Small intestine (tissue), 7 donors: ENCODE results near the gene ACVR1. TPM values are rescaled to one million over a fixed set of nuclear protein-coding genes. Genes with fewer than 3 reads are reported as not detected.
A peak's percentile ranks its signal among the peaks of the same experiment; 100 is the strongest.

Experiments
- DNase-seq, 2 donors: peaks; one replicate each; pipeline versions ENCODE4 v3.0.0 to v3.0.0-alpha.2; 2013
- FAIRE-seq: peaks from 2 replicates; lab custom pipeline; 2012; peaks lifted over from hg19 to GRCh38; lab: Jason Lieb, UNC
- H3K27ac ChIP-seq, 3 donors: one replicate each; pipeline ENCODE4 v1.5.1; 2013; ENCODE audit warnings: low read length in 2 of 3, mild to moderate bottlenecking in 2 of 3, control low read depth in 1 of 3, inconsistent platforms in 1 of 3, low read depth in 1 of 3, moderate library complexity in 1 of 3
- H3K27me3 ChIP-seq, 3 donors: one replicate each; pipeline ENCODE4 v1.6.1; 2013; ENCODE audit warnings: low read length in 3 of 3, inconsistent platforms in 1 of 3; ENCODE audit not compliant: control insufficient read depth in 3 of 3, insufficient read depth in 3 of 3
- H3K36me3 ChIP-seq, 3 donors: one replicate each; pipeline ENCODE4 v1.6.1; 2013; ENCODE audit warnings: low read length in 3 of 3, inconsistent platforms in 1 of 3, low read depth in 1 of 3, mild to moderate bottlenecking in 1 of 3, moderate library complexity in 1 of 3; ENCODE audit not compliant: control insufficient read depth in 3 of 3, insufficient read depth in 2 of 3
- H3K4me1 ChIP-seq, 3 donors: one replicate each; pipeline ENCODE4 v1.6.1; 2013; ENCODE audit warnings: low read length in 2 of 3, inconsistent platforms in 1 of 3, low read depth in 1 of 3, mild to moderate bottlenecking in 1 of 3, moderate library complexity in 1 of 3; ENCODE audit not compliant: control insufficient read depth in 3 of 3, insufficient read depth in 2 of 3
- H3K4me3 ChIP-seq, 3 donors: one replicate each; pipeline ENCODE4 v1.5.1; 2013; ENCODE audit warnings: low read length in 3 of 3, control low read depth in 1 of 3, inconsistent platforms in 1 of 3, low read depth in 1 of 3, mild to moderate bottlenecking in 1 of 3, moderate library complexity in 1 of 3
- H3K9me3 ChIP-seq, 2 donors: one replicate each; pipeline ENCODE4 v1.6.1; 2013; ENCODE audit warnings: low read depth in 1 of 2, low read length in 1 of 2; ENCODE audit not compliant: control insufficient read depth in 2 of 2, insufficient read depth in 1 of 2
- WGBS, 3 donors: extraction: QIAGEN DNeasy Blood & Tissue Kit; methylation state at CpG; one replicate each; pipeline ENCODE4 v1.1.7; 2013; 5-methylcytosine and 5-hydroxymethylcytosine counted together
- polyA plus RNA-seq, 4 donors: library from polyadenylated mRNA; stranded (reverse) in 3 of 4; unstranded in 1 of 4; fragments of 200-250 nt in 3 of 4; fragments of 120-200 nt in 1 of 4; gene quantifications; one replicate each; pipeline versions ENCODE4 v1.2.1 to v1.2.3, GENCODE V29; 2013
- donor health status: healthy with polysubstance abuse.
- donor health status: control.
- donor health status: control.
- donor health status: Bipolar disorder and iron deficiency.
- donor health status: healthy.

ACVR1 gene
- polyA plus RNA-seq, 4 donors = 2.2 to 19.6 (median 8.4) TPM

- WGBS, 3 donors = 20 to 64% (median 39%) methylated on average over 2 of the region's 2 CpGs
- Histone ChIP-seq H3K4me1 (peaks cover 0 to 18% (median 0%) of the 10 kb centered on the region in 3 donors), H3K36me3 (peaks cover 3 to 15% (median 7%) of the 10 kb centered on the region in 3 donors), H3K9me3 (peaks cover 0 to under 1% of the 10 kb centered on the region in 2 donors), H3K27ac (peak overlapping the region in 1 of 3 donors; percentile 80), H3K4me3 (no peak overlapping the region), H3K27me3 (no peaks in the 10 kb centered on the region)
- FAIRE-seq (no peak), DNase-seq (peak; percentile 55 to 80)
Observed at GRCh38 chr2:157737656-157738055, 138.5 kb downstream of the ACVR1 start.

- 71 to 77% (median 74%) methylated on average over 1 of the region's 1 CpG for WGBS, 3 donors
Observed at GRCh38 chr2:157735532-157735931, 140.6 kb downstream of the ACVR1 start.

GRCh38 chr2:157733263-157733662 lies 142.9 kb downstream of the ACVR1 start:
- no peak for FAIRE-seq

More at GRCh38 chr2:157735532-157735931, 140.6 kb downstream of the ACVR1 start:
- no peak overlapping the region for H3K27ac ChIP-seq
- H3K4me1 ChIP-seq = peaks cover 0 to 18% (median 0%) of the 10 kb centered on the region in 3 donors
- H3K4me3 ChIP-seq = no peak overlapping the region
- H3K9me3 ChIP-seq = no peaks in the 10 kb centered on the region
- FAIRE-seq (no peak), DNase-seq (no peak)
- H3K27me3 ChIP-seq = no peaks in the 10 kb centered on the region
- H3K36me3 ChIP-seq = peaks cover 3 to 13% (median 7%) of the 10 kb centered on the region in 3 donors

GRCh38 chr2:157732596-157732995 lies 143.5 kb downstream of the ACVR1 start:
- no peak overlapping the region for H3K4me3 ChIP-seq
- DNase-seq = no peak
- H3K27ac ChIP-seq = no peak overlapping the region
- H3K36me3 ChIP-seq = peaks cover 3 to 12% (median 7%) of the 10 kb centered on the region in 3 donors
- H3K27me3 ChIP-seq = no peaks in the 10 kb centered on the region
- no peak for FAIRE-seq
- 82 to 96% (median 87%) methylated on average over 3 of the region's 3 CpGs for WGBS, 3 donors
- peaks cover 0 to 8% (median 0%) of the 10 kb centered on the region in 3 donors for H3K4me1 ChIP-seq
- H3K9me3 ChIP-seq = peaks cover 0 to 3% of the 10 kb centered on the region in 2 donors

More at GRCh38 chr2:157733263-157733662, 142.9 kb downstream of the ACVR1 start:
- no peak overlapping the region for H3K4me3 ChIP-seq
- 87 to 93% (median 88%) methylated on average over 2 of the region's 2 CpGs for WGBS, 3 donors
- DNase-seq = no peak
- peaks cover 0 to 9% (median 0%) of the 10 kb centered on the region in 3 donors for H3K4me1 ChIP-seq
- H3K27ac ChIP-seq = no peak overlapping the region
- peaks cover 3 to 12% (median 7%) of the 10 kb centered on the region in 3 donors for H3K36me3 ChIP-seq
- peaks cover 0 to 2% of the 10 kb centered on the region in 2 donors for H3K9me3 ChIP-seq
- no peaks in the 10 kb centered on the region for H3K27me3 ChIP-seq

- H3K4me3 ChIP-seq = no peak overlapping the region
- H3K9me3 ChIP-seq = peaks cover 0 to 10% of the 10 kb centered on the region in 2 donors
- no peak overlapping the region for H3K27ac ChIP-seq
- H3K27me3 ChIP-seq = no peaks in the 10 kb centered on the region
- no peaks in the 10 kb centered on the region for H3K4me1 ChIP-seq
- WGBS, 3 donors = 97 to 100% (median 97%) methylated on average over 1 of the region's 1 CpG
- FAIRE-seq (no peak), DNase-seq (no peak)
- H3K36me3 ChIP-seq = peaks cover 0 to 4% (median 4%) of the 10 kb centered on the region in 3 donors
Observed at GRCh38 chr2:157727693-157728092, 148.4 kb downstream of the ACVR1 start.

GRCh38 chr2:157726946-157727345 lies 149.2 kb downstream of the ACVR1 start:
- Histone ChIP-seq H3K9me3 (peaks cover 0 to 10% of the 10 kb centered on the region in 2 donors), H3K36me3 (peaks cover 0 to 4% (median 4%) of the 10 kb centered on the region in 3 donors), H3K27ac (no peak overlapping the region), H3K4me3 (no peak overlapping the region), H3K27me3 (no peaks in the 10 kb centered on the region), H3K4me1 (no peaks in the 10 kb centered on the region)
- DNase-seq (no peak), FAIRE-seq (no peak)
- 77 to 94% (median 90%) methylated on average over 1 of the region's 1 CpG for WGBS, 3 donors

- Histone ChIP-seq H3K4me1 (no peaks in the 10 kb centered on the region), H3K9me3 (peaks cover 0 to 19% of the 10 kb centered on the region in 2 donors), H3K27ac (no peak overlapping the region), H3K4me3 (no peak overlapping the region), H3K27me3 (no peaks in the 10 kb centered on the region), H3K36me3 (peaks cover 0 to 5% (median 4%) of the 10 kb centered on the region in 3 donors)
- FAIRE-seq = no peak
- WGBS, 3 donors = 71 to 88% (median 83%) methylated on average over 1 of the region's 1 CpG
- DNase-seq = no peak
Observed at GRCh38 chr2:157725846-157726245, 150.3 kb downstream of the ACVR1 start.

GRCh38 chr2:157722580-157723234 lies 153.4 kb downstream of the ACVR1 start:
- FAIRE-seq (no peak), DNase-seq (peak in 1 of 2 donors; percentile 31)
- H3K9me3 ChIP-seq = peaks cover 0 to 24% of the 10 kb centered on the region in 2 donors
- H3K4me1 ChIP-seq = no peaks in the 10 kb centered on the region
- 99 to 100% (median 99%) methylated on average over 3 of the region's 3 CpGs for WGBS, 3 donors
- H3K4me3 ChIP-seq = no peak overlapping the region
- H3K36me3 ChIP-seq = peaks cover 0 to 5% (median 2%) of the 10 kb centered on the region in 3 donors
- H3K27ac ChIP-seq = no peak overlapping the region
- no peaks in the 10 kb centered on the region for H3K27me3 ChIP-seq
